HCT116 (cell line): ENCODE measurements around the gene SMAGP. TPM values are rescaled to one million over a fixed set of nuclear protein-coding genes. Genes with fewer than 3 reads are reported as not detected.
"Not testable (repeated sequence)": the region's sequence is repeated elsewhere in the genome, so short reads cannot be mapped to it uniquely, and the experiment has no call there.

Experiments used
- ATAC-seq: fragments of 200-7000 bp; cut with Tn5 transposase; 2 replicates; pipeline ENCODE4 v1.9.1; 2020; ENCODE audit warnings: mild to moderate bottlenecking, moderate library complexity
- BruUV-seq: library from RNA; stranded (reverse); fragments of 400-500 nt; replicated peaks from 2 replicates; lab custom pipeline; 2021; lab: Mats Ljungman, UMichigan
- CTCF ChIA-PET: fragments of 300-600 bp; sonication (Branson Sonifier 250); formaldehyde crosslinking; loops from one replicate; lab custom pipeline; 2021; ENCODE audit warnings: antibody characterized with exemption; lab: Charles Lee
- POLR2A ChIA-PET: fragments of 300-600, 350-600 bp; sonication (Branson Sonifier 250); formaldehyde crosslinking; loops from one replicate; lab custom pipeline; 2021; ENCODE audit warnings: antibody characterized with exemption; lab: Charles Lee
- RAD21 ChIA-PET, 2 experiments: fragments of 300-600 bp; sonication (Branson Sonifier 250); formaldehyde crosslinking; loops; one replicate each; lab custom pipeline; 2023; ENCODE audit warnings: low total read pairs in 2 of 2; ENCODE audit not compliant: uncharacterized antibody in 2 of 2, unreplicated experiment in 2 of 2, low non-redundant PET in 1 of 2; lab: Charles Lee
- DNase-seq: peaks from one replicate; pipeline ENCODE4 v3.0.0-alpha.2; 2010; ENCODE audit warnings: low read depth, low spot score
- H2AFZ ChIP-seq: fragments of 200-600 bp; shearing (Covaris generic), sonication (generic); 2 replicates; pipeline ENCODE4 v1.6.1; 2017; ENCODE audit warnings: low read depth, mixed run types, mixed read lengths, antibody characterized with exemption, low read length; ENCODE audit not compliant: poor library complexity, severe bottlenecking
- H3K27ac ChIP-seq: 2 replicates; pipeline ENCODE4 v1.5.1; 2012; ENCODE audit warnings: low read depth, low read length
- H3K27me3 ChIP-seq: fragments of 200-600 bp; sonication (generic); 2 replicates; pipeline ENCODE4 v1.6.1; 2016; ENCODE audit warnings: mixed run types, low read length, mixed read lengths; ENCODE audit not compliant: insufficient read depth
- H3K36me3 ChIP-seq, 2 experiments: fragments of 200-500 bp in 1 of 2; fragments of 200-600 bp in 1 of 2; sonication (Bioruptor generic) in 1 of 2; sonication (generic) in 1 of 2; 2 replicates each; pipeline versions ENCODE4 v1.5.1 to v1.6.1; 2014 to 2016; ENCODE audit warnings: low read length in 2 of 2, inconsistent platforms in 1 of 2, mixed read lengths in 1 of 2, mixed run types in 1 of 2; ENCODE audit not compliant: insufficient read depth in 2 of 2, control insufficient read depth in 1 of 2
- H3K4me1 ChIP-seq, 2 experiments: fragments of 200-600 bp in 1 of 2; sonication (generic) in 1 of 2; 2 replicates each; pipeline versions ENCODE4 v1.5.1 to v1.6.1; 2012 to 2017; ENCODE audit warnings: low read length in 2 of 2, inconsistent platforms in 1 of 2, mild to moderate bottlenecking in 1 of 2, mixed read lengths in 1 of 2, mixed run types in 1 of 2, moderate library complexity in 1 of 2; ENCODE audit not compliant: insufficient read depth in 2 of 2, control insufficient read depth in 1 of 2
- H3K4me2 ChIP-seq: fragments of 200-600 bp; sonication (generic); 2 replicates; pipeline ENCODE4 v1.6.1; 2017; ENCODE audit warnings: mixed run types, low read length, mixed read lengths
- H3K4me3 ChIP-seq, 2 experiments: fragments of 200-600 bp in 1 of 2; sonication (generic) in 1 of 2; replicated peaks in 1 of 2; 2 replicates each; pipeline ENCODE4 v1.5.1; 2011 to 2016; ENCODE audit warnings: low read length in 2 of 2, control low read depth in 1 of 2, low read depth in 1 of 2, mild to moderate bottlenecking in 1 of 2, mixed read lengths in 1 of 2, mixed run types in 1 of 2
- H3K79me2 ChIP-seq: fragments of 200-600 bp; sonication (generic); 2 replicates; pipeline ENCODE4 v1.6.1; 2017; ENCODE audit warnings: mild to moderate bottlenecking, mixed run types, low read length, moderate library complexity, mixed read lengths; ENCODE audit not compliant: insufficient read depth
- H3K9ac ChIP-seq: fragments of 200-600 bp; sonication (generic); 2 replicates; pipeline ENCODE4 v1.6.1; 2016; ENCODE audit warnings: low read length, mixed read lengths
- H3K9me2 ChIP-seq: fragments of 200-600 bp; sonication (generic), shearing (Covaris generic); 2 replicates; pipeline ENCODE4 v1.6.1; 2017; ENCODE audit warnings: mixed run types, mild to moderate bottlenecking, moderate library complexity; ENCODE audit not compliant: insufficient read depth
- H3K9me3 ChIP-seq, 2 experiments: fragments of 200-500 bp in 1 of 2; fragments of 200-600 bp in 1 of 2; sonication (Bioruptor generic) in 1 of 2; sonication (generic) in 1 of 2; 2 replicates each; pipeline ENCODE4 v1.6.1; 2014 to 2017; ENCODE audit warnings: low read length in 2 of 2, mixed read lengths in 2 of 2, inconsistent platforms in 1 of 2, low read depth in 1 of 2, mild to moderate bottlenecking in 1 of 2, mixed run types in 1 of 2, moderate library complexity in 1 of 2; ENCODE audit not compliant: control insufficient read depth in 1 of 2, insufficient read depth in 1 of 2
- H4K20me1 ChIP-seq: fragments of 200-600 bp; sonication (generic), shearing (Covaris generic); 2 replicates; pipeline ENCODE4 v1.6.1; 2017; ENCODE audit warnings: mixed run types, mild to moderate bottlenecking, moderate library complexity; ENCODE audit not compliant: insufficient read depth
- CBX3 ChIP-seq: IDR thresholded peaks from 2 replicates; pipeline ENCODE4 v1.6.1; 2012; ENCODE audit warnings: low read depth
- CEBPB ChIP-seq: IDR thresholded peaks from 2 replicates; pipeline ENCODE4 v1.6.1; 2012; ENCODE audit warnings: low read depth
- ELF1 ChIP-seq: IDR thresholded peaks from 2 replicates; pipeline ENCODE4 v1.6.1; 2012; ENCODE audit warnings: low read depth, borderline replicate concordance
- JUND ChIP-seq: IDR thresholded peaks from 2 replicates; pipeline ENCODE4 v1.6.1; 2012
- POLR2AphosphoS5 ChIP-seq: IDR thresholded peaks from 2 replicates; pipeline ENCODE4 v1.6.1; 2011; ENCODE audit warnings: mild to moderate bottlenecking, low read depth, low read length, moderate library complexity
- RAD21 ChIP-seq: IDR thresholded peaks from 2 replicates; pipeline ENCODE4 v1.6.1; 2012; ENCODE audit warnings: low read depth, mild to moderate bottlenecking
- SIN3A ChIP-seq: IDR thresholded peaks from 2 replicates; pipeline ENCODE4 v1.6.1; 2012; ENCODE audit warnings: low read depth
- SP1 ChIP-seq: IDR thresholded peaks from 2 replicates; pipeline ENCODE4 v1.6.1; 2012; ENCODE audit warnings: low read depth
- SRF ChIP-seq: IDR thresholded peaks from 2 replicates; pipeline ENCODE4 v1.6.1; 2012; ENCODE audit warnings: low read depth
- TCF7L2 ChIP-seq: IDR thresholded peaks from 2 replicates; pipeline ENCODE4 v1.7.0; 2011; ENCODE audit warnings: borderline replicate concordance, inconsistent platforms; ENCODE audit not compliant: insufficient read depth, insufficient read length; ENCODE audit errors: extremely low read depth
- YY1 ChIP-seq: IDR thresholded peaks from 2 replicates; pipeline ENCODE4 v1.6.1; 2011; ENCODE audit warnings: low read length, low read depth, moderate library complexity, mild to moderate bottlenecking; ENCODE audit not compliant: insufficient replicate concordance; ENCODE audit errors: extremely low read depth
- ZNF274 ChIP-seq: fragments of 200-500 bp; sonication (Bioruptor generic); IDR thresholded peaks from 2 replicates; pipeline ENCODE4 v1.6.1; 2014; ENCODE audit warnings: mild to moderate bottlenecking, low read depth, low read length, inconsistent platforms
- intact Hi-C: fragments of 100-400 bp; cut with micrococcal nuclease; formaldehyde crosslinking; loops from 2 replicates; pipeline ENCODE4 v1.10.0; 2022
- total RNA-seq: library from RNA; stranded (reverse); gene quantifications from one replicate; pipeline ENCODE4 v1.2.1, GENCODE V29; 2021; ENCODE audit not compliant: unreplicated experiment
- TF ChIP-seq, protein P1 (sequence below): IDR thresholded peaks from 2 replicates; pipeline ENCODE4 v1.6.1; 2011; ENCODE audit warnings: mild to moderate bottlenecking, low read length, moderate library complexity; ENCODE audit not compliant: insufficient replicate concordance; ENCODE audit errors: extremely low read depth
- TF ChIP-seq, protein P2 (sequence below): IDR thresholded peaks from 2 replicates; pipeline ENCODE4 v1.6.1; 2012
- TF ChIP-seq, protein P3 (sequence below), 3 experiments: fragments of 200-600 bp in 1 of 3; sonication (generic) in 1 of 3; IDR thresholded peaks in 2 of 3; conservative IDR thresholded peaks in 1 of 3; 2 replicates each; pipeline ENCODE4 v1.5.1; 2012 to 2017; ENCODE audit warnings: low read depth in 2 of 3, low read length in 2 of 3, antibody characterized with exemption in 1 of 3, borderline replicate concordance in 1 of 3, control low read depth in 1 of 3, mild to moderate bottlenecking in 1 of 3, mixed read lengths in 1 of 3, mixed run types in 1 of 3, moderate library complexity in 1 of 3; ENCODE audit not compliant: insufficient read depth in 1 of 3

The SMAGP gene
- total RNA-seq, 1 experiment from 2014 or later: 39.9 TPM

DNA sequence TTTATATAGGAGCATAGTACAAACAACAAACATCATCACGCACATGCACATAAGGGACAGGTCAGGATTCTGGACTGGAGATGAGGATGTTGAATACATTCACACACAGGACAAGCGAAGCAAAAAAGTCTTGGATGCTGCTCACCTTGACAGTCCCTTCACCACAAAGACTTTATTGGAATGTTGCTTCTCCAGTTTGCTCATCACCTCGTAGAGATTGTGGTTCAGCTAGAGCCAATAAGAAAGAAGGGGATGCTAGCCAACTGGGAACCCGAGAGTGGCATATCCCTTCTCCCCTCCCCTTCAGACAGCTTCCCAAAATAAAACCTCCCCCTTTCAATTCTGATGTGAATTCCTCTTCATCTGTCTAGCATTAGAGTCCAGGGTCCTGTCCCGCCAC is 25.4 kb upstream of the SMAGP start (continued):
- TF ChIP-seq ELF1 (no peak), SP1 (no peak), CEBPB (no peak), TCF7L2 (no peak), SRF (no peak), JUND (no peak), POLR2AphosphoS5 (no peak), CBX3 (no peak)

DNA sequence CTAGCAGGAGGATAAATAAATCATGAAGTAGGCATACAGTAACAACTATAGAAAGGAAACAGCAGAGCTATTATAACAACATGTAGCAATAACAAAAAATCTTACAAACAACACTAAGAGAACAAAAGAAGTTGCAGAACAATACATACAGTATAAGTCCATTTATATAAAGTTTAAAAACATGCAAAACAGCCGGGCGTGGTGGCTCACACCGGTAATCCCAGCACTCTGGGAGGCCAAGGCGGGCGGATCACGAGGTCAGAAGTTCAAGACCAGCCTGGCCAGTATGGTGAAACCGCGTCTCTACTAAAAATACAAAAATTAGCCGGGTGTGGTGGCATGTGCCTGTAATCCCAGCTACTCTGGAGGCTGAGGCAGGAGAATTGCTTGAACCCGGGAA is 23.9 kb upstream of the SMAGP start:
- DNase-seq, RAD21 ChIA-PET, H3K79me2 ChIP-seq, POLR2A ChIA-PET, H4K20me1 ChIP-seq, H3K9ac ChIP-seq, intact Hi-C loops, H3K27me3 ChIP-seq, H3K27ac ChIP-seq, H3K9me2 ChIP-seq, ATAC-seq, CTCF ChIA-PET, H3K4me3 ChIP-seq, H3K9me3 ChIP-seq, BruUV-seq, H3K36me3 ChIP-seq, H2AFZ ChIP-seq: not testable (repeated sequence)
- Histone ChIP-seq H3K4me1 (peaks cover 4 to 12% of the 10 kb centered on the region in 2 experiments), H3K4me2 (peak overlapping the region; percentile 2; the same call in 1 of the 2 replicates)

DNA sequence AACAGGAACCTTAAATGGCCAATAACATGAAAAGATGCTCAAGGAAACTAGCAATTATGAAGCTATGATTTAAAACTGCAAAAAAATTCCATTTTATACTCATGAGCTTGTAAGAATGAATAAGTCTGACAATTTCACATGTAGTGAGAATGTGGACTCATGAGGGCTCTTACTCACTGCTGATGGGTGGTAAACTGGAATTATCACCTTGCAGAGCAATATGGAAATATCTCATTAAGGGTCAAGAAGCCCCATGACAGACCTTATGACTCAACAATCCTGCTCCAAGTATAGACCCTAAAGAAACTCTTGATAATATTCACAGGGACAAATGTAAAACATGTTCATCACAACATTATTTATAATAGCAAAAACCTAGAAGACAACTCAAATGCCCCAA is 23.5 kb upstream of the SMAGP start:
- ChIA-PET RAD21 (no interaction called here), POLR2A (no interaction called here), CTCF (no interaction called here)
- TF ChIP-seq, protein P1, sequence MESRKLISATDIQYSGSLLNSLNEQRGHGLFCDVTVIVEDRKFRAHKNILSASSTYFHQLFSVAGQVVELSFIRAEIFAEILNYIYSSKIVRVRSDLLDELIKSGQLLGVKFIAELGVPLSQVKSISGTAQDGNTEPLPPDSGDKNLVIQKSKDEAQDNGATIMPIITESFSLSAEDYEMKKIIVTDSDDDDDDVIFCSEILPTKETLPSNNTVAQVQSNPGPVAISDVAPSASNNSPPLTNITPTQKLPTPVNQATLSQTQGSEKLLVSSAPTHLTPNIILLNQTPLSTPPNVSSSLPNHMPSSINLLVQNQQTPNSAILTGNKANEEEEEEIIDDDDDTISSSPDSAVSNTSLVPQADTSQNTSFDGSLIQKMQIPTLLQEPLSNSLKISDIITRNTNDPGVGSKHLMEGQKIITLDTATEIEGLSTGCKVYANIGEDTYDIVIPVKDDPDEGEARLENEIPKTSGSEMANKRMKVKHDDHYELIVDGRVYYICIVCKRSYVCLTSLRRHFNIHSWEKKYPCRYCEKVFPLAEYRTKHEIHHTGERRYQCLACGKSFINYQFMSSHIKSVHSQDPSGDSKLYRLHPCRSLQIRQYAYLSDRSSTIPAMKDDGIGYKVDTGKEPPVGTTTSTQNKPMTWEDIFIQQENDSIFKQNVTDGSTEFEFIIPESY: no peak
- no peak for TF ChIP-seq CBX3
- TF ChIP-seq YY1: no peak
- no peak for TF ChIP-seq ZNF274
- no peak for TF ChIP-seq SP1
- TF ChIP-seq, protein P2, sequence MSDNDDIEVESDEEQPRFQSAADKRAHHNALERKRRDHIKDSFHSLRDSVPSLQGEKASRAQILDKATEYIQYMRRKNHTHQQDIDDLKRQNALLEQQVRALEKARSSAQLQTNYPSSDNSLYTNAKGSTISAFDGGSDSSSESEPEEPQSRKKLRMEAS: no peak
- TF ChIP-seq, protein P3, sequence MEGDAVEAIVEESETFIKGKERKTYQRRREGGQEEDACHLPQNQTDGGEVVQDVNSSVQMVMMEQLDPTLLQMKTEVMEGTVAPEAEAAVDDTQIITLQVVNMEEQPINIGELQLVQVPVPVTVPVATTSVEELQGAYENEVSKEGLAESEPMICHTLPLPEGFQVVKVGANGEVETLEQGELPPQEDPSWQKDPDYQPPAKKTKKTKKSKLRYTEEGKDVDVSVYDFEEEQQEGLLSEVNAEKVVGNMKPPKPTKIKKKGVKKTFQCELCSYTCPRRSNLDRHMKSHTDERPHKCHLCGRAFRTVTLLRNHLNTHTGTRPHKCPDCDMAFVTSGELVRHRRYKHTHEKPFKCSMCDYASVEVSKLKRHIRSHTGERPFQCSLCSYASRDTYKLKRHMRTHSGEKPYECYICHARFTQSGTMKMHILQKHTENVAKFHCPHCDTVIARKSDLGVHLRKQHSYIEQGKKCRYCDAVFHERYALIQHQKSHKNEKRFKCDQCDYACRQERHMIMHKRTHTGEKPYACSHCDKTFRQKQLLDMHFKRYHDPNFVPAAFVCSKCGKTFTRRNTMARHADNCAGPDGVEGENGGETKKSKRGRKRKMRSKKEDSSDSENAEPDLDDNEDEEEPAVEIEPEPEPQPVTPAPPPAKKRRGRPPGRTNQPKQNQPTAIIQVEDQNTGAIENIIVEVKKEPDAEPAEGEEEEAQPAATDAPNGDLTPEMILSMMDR (IDR thresholded peaks at IDR 0.05 in 2 of 3, conservative IDR thresholded peaks at IDR 0.05 in 1 of 3; ENCODE audit: borderline replicate concordance in 1 of 3, insufficient read depth in 1 of 3, low read depth in 2 of 3, low read length in 2 of 3): no peak
- no peak for TF ChIP-seq POLR2AphosphoS5
- no peak for TF ChIP-seq ELF1
- TF ChIP-seq RAD21: no peak
- TF ChIP-seq SIN3A: no peak
- Histone ChIP-seq H3K4me2 (peak overlapping the region; percentile 2; the same call in 1 of the 2 replicates), H3K9me3 (no peaks in the 10 kb centered on the region), H3K9me2 (no peaks in the 10 kb centered on the region), H3K27ac (no peak overlapping the region), H3K27me3 (no peaks in the 10 kb centered on the region), H2AFZ (no peak overlapping the region), H3K36me3 (no peaks in the 10 kb centered on the region), H3K9ac (no peak overlapping the region), H4K20me1 (no peaks in the 10 kb centered on the region), H3K79me2 (no peaks in the 10 kb centered on the region), H3K4me3 (no peak overlapping the region), H3K4me1 (peaks cover 4 to 12% of the 10 kb centered on the region in 2 experiments)
- intact Hi-C loops: no loop called here
- no peak for ATAC-seq
- BruUV-seq: no TSS peak
- DNase-seq: no peak
